Epithelial cell of esophagus (primary cell): ENCODE data around the gene LRSAM1.

ENCODE experiments used
- DNase-seq: peaks from one replicate; pipeline ENCODE4 v3.0.0; 2010; ENCODE audit warnings: low read depth
- H3K4me3 ChIP-seq: 2 replicates; pipeline ENCODE4 v1.5.1; 2011; ENCODE audit warnings: mild to moderate bottlenecking, low read length, control low read depth
- CTCF ChIP-seq: IDR thresholded peaks from 2 replicates; pipeline ENCODE4 v1.5.1; 2011; ENCODE audit warnings: low read depth, mild to moderate bottlenecking, low read length, control low read depth, inconsistent platforms; ENCODE audit not compliant: insufficient read depth; ENCODE audit errors: missing control alignments

LRSAM1 gene

DNA sequence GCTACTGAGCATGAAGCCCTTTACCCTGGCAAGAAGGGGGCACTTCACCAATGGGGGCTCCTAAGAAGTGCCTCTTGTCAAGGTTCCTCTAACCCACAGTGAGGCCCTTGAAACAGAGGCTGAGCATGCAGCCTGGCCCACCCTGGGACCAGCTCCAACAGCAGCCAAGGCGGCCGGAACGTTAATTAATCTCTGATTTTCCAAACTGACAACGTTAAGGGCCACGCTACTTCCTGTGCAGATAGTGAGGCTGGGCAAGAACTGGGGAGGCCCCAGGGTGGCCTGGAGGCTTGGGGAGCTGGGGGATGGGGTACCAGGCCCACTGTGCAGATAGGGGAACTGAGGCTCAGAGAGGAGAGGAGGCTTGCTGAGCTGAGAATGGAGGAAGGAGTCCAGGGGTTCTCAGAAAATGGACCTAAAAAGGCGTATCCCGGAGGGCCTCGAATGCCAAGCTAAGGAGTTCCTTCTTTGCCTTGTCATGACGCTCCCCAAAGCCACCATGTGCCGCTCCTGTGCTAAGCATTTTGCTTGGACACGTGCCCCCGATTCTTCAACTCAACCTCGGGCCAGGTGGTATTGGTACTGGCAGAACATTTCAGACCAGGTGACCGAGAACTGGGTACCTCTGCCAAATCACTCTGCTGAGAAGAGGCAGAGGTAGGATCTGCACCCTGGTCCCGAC lies 88.8 kb downstream of the LRSAM1 start:
- no peak for DNase-seq
- no peak overlapping the region for H3K4me3 ChIP-seq
- no peak for TF ChIP-seq CTCF

DNA sequence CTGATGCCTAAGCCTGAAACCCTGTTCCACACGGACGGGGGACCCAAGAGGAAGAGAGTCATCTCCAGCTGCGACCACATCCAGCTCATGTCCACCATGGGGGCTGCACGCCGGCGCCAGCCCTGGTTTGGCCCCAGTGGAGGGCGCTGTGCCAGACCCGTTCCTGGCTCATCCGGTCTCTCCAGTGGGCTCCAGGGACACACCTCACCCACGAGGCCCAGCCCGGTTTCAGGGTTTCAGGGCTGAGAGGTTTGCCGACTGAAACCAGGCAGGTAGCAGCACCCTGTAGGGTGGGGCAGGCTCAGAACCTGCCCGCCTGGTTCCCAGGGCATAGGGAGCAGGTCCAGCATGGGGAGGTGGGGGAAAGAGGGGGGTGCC lies 89.3 kb downstream of the LRSAM1 start:
- H3K4me3 ChIP-seq = no peak overlapping the region
- DNase-seq = peak; percentile 84
- TF ChIP-seq CTCF = peak; percentile 36

GRCh38 chr9:127541176-127541575 lies 89.9 kb downstream of the LRSAM1 start:
- no peak for DNase-seq
- no peak for TF ChIP-seq CTCF
- H3K4me3 ChIP-seq = no peak overlapping the region

DNA sequence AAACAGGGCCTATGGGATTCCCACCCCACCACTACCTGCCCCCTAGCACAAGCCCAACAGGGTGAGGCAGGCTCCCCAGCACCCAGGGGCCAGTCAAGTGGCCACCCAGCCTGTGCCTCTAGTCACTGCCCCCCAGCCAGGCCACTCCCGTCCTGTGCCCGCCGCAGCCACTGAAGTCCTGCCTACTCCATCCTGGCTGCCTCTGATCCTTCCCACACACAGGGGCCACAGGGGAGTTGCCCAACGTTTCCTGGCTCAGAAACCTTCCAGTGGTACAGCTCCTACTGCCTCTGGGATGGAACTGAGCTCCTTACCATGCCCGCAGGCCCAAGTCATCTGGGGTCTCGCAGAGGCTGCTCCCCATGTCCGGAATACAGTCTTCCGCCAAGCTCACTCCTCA lies 90.6 kb downstream of the LRSAM1 start:
- no peak for DNase-seq
- no peak overlapping the region for H3K4me3 ChIP-seq
- no peak for TF ChIP-seq CTCF

GRCh38 chr9:127543221-127543620 lies 91.9 kb downstream of the LRSAM1 start:
- no peak overlapping the region for H3K4me3 ChIP-seq
- TF ChIP-seq CTCF = no peak
- no peak for DNase-seq

DNA sequence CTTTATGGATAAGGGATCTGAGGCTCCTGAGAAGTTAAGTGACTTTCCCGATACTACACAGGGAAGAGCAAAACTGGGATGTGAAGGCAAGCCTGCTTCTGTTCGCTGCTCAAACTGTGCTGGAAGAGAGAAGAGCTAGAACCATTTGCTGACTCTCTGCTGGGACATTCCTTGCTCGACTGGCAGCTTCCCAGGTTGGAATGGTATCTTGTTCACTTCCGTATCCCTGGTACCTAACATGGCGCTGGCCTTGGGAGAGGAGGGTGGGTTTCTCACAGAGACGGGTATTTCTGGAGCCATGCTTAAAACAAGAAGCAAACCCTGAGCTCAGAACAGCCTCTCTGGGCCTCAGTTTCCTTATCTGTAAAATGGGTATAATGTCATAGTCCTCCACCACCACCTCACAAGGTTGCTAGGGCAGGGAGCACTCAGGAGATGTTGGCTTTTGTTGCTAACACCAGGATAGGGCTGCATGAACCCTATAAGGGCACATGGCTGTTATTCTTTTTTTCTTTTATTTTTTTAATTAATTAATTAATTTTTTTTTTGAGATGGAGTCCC lies 92.7 kb downstream of the LRSAM1 start:
- DNase-seq = no peak
- no peak for TF ChIP-seq CTCF
- no peak overlapping the region for H3K4me3 ChIP-seq

GRCh38 chr9:127545196-127546124 lies 94.2 kb downstream of the LRSAM1 start:
- DNase-seq = peak; percentile 64
- no peak overlapping the region for H3K4me3 ChIP-seq

More at GRCh38 chr9:127545196-127546124, 94.2 kb downstream of the LRSAM1 start:
- no peak for TF ChIP-seq CTCF
